Fibroblast of villous mesenchyme (primary cell): ENCODE measurements around the gene ASB18. TPM values are rescaled to one million over a fixed set of nuclear protein-coding genes. Genes with fewer than 3 reads are reported as not detected.

ENCODE experiments used
- DNase-seq: peaks from one replicate; pipeline ENCODE4 v3.0.0-alpha.2; 2010; ENCODE audit warnings: low read depth
- H3K4me3 ChIP-seq: 2 replicates; pipeline ENCODE4 v1.5.1; 2011; ENCODE audit warnings: low read depth, mild to moderate bottlenecking, low read length
- CTCF ChIP-seq: IDR thresholded peaks from 2 replicates; pipeline ENCODE4 v1.5.1; 2012; ENCODE audit warnings: low read depth, mild to moderate bottlenecking, low read length; ENCODE audit not compliant: insufficient read depth
- total RNA-seq: library from RNA; depleted of rRNA; stranded (reverse); fragments of >200 nt; gene quantifications from 2 replicates; pipeline ENCODE4 v1.2.3, GENCODE V29; 2012

The ASB18 gene
- total RNA-seq, 1 donor: not detected

GRCh38 chr2:236305964-236306605, 41.9 kb upstream of the ASB18 start:
- no peak for TF ChIP-seq CTCF
- no peak for DNase-seq
- H3K4me3 ChIP-seq: no peak overlapping the region

GRCh38 chr2:236305531-236305930, 41.3 kb upstream of the ASB18 start:
- DNase-seq: no peak

GRCh38 chr2:236303935-236304334, 39.7 kb upstream of the ASB18 start:
- no peak overlapping the region for H3K4me3 ChIP-seq
- TF ChIP-seq CTCF: no peak
- no peak for DNase-seq

More at GRCh38 chr2:236305531-236305930, 41.3 kb upstream of the ASB18 start:
- no peak overlapping the region for H3K4me3 ChIP-seq
- no peak for TF ChIP-seq CTCF

- H3K4me3 ChIP-seq: no peak overlapping the region
- TF ChIP-seq CTCF: no peak
- DNase-seq: no peak
Measured at GRCh38 chr2:236302555-236302954, 38.3 kb upstream of the ASB18 start.

GRCh38 chr2:236298924-236299475, 34.8 kb upstream of the ASB18 start:
- DNase-seq: no peak
- no peak overlapping the region for H3K4me3 ChIP-seq
- no peak for TF ChIP-seq CTCF

- TF ChIP-seq CTCF: no peak
- DNase-seq: no peak
Measured at GRCh38 chr2:236295481-236295880, 31.3 kb upstream of the ASB18 start.

GRCh38 chr2:236294647-236295046, 30.4 kb upstream of the ASB18 start:
- H3K4me3 ChIP-seq: no peak overlapping the region
- DNase-seq: no peak
- TF ChIP-seq CTCF: no peak

More at GRCh38 chr2:236295481-236295880, 31.3 kb upstream of the ASB18 start:
- no peak overlapping the region for H3K4me3 ChIP-seq
